ES-I3 (cell line): Measurements from ENCODE around the gene VPS25.
"Not testable (repeated sequence)": the region's sequence is repeated elsewhere in the genome, so short reads cannot be mapped to it uniquely, and the experiment has no call there.

Experiments
- H3K36me3 ChIP-seq: 2 replicates; pipeline ENCODE4 v1.6.1; 2013; ENCODE audit warnings: mild to moderate bottlenecking, low read length, control low read depth, moderate library complexity; ENCODE audit not compliant: insufficient read depth
- H3K4me1 ChIP-seq: 2 replicates; pipeline ENCODE4 v1.6.1; 2013; ENCODE audit warnings: mild to moderate bottlenecking, control low read depth, low read length; ENCODE audit not compliant: insufficient read depth
- H3K9ac ChIP-seq: 2 replicates; pipeline ENCODE4 v1.6.1; 2013; ENCODE audit warnings: low read depth, mild to moderate bottlenecking, low read length, moderate library complexity
- H3K9me3 ChIP-seq: 2 replicates; pipeline ENCODE4 v1.6.1; 2013; ENCODE audit warnings: mild to moderate bottlenecking, low read length, moderate library complexity; ENCODE audit not compliant: control insufficient read depth, insufficient read depth

VPS25 gene

GRCh38 chr17:42759982-42760651 is 13.1 kb upstream of the VPS25 start:
- Histone ChIP-seq H3K9me3 (no peaks in the 10 kb centered on the region), H3K4me1 (peaks cover 16% of the 10 kb centered on the region), H3K9ac (peak overlapping the region; percentile 81), H3K36me3 (no peaks in the 10 kb centered on the region)

GRCh38 chr17:42760652-42761581 is 12.3 kb upstream of the VPS25 start, which contains the start of gene RAMP2:
Gene RAMP2 (plus strand): TSS chr17:42761227. CDS start chr17:42761262, 35 bp downstream.
- Histone ChIP-seq H3K4me1 (peaks cover 16% of the 10 kb centered on the region), H3K36me3 (no peaks in the 10 kb centered on the region), H3K9ac (peak within 1 kb of the TSS; percentile 81)

DNA sequence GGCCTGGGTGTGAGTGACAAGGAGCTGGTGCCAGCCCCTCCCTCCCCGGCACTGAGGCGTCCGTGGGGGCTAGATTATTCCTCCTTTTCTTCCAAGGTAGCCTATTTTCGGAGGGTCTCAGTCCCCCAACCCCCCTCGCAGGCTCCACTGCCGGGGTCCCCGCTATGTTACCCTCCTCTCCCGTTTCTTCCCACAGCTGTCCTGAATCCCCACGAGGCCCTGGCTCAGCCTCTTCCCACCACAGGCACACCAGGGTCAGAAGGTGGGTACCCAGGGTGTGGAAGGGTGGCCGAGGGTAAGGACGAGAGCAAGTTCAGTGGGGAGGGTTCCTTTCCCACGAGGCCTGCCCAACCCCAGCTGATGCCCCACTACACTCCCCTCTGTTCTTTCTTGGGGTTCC is 11.6 kb upstream of the VPS25 start:
- H3K9ac ChIP-seq, result peak overlapping the region; percentile 81; the same call in 1 of the 2 replicates

More at GRCh38 chr17:42760652-42761581, 12.3 kb upstream of the VPS25 start, which contains the start of gene RAMP2:
- no peaks in the 10 kb centered on the region for H3K9me3 ChIP-seq

GRCh38 chr17:42766124-42766523 is 7.1 kb upstream of the VPS25 start:
- no peaks in the 10 kb centered on the region for H3K36me3 ChIP-seq
- H3K4me1 ChIP-seq, result peaks cover 16% of the 10 kb centered on the region
- H3K9me3 ChIP-seq, result no peaks in the 10 kb centered on the region
- no peak overlapping the region for H3K9ac ChIP-seq

More for the DNA sequence above, 11.6 kb upstream of the VPS25 start:
- Histone ChIP-seq H3K4me1 (peaks cover 16% of the 10 kb centered on the region), H3K9me3 (no peaks in the 10 kb centered on the region), H3K36me3 (no peaks in the 10 kb centered on the region)

- Histone ChIP-seq H3K9ac (no peak overlapping the region), H3K9me3 (no peaks in the 10 kb centered on the region), H3K36me3 (no peaks in the 10 kb centered on the region), H3K4me1 (peaks cover 8% of the 10 kb centered on the region)
Observed at GRCh38 chr17:42767512-42767911, 5.7 kb upstream of the VPS25 start.

DNA sequence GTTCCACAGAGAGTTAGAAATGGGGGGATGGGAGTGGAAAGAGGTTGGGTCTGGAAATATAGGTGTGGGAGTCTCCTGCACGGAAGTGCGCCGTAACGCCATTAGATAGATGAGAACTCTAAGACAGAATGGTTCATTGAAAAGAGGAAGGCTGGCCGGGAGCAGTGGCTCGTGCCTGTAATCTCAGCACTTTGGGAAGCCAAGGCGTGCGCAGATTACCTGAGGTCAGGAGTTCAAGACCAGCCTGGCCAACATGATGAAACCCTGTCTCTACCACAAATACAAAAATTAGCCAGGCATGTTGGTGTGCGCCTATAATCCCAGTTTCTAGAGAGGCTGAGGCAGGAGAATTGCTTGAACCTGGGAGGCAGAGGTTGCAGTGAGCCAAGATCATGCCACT is 5.2 kb upstream of the VPS25 start:
- H3K36me3 ChIP-seq, H3K9me3 ChIP-seq, H3K4me1 ChIP-seq, H3K9ac ChIP-seq: not testable (repeated sequence)

DNA sequence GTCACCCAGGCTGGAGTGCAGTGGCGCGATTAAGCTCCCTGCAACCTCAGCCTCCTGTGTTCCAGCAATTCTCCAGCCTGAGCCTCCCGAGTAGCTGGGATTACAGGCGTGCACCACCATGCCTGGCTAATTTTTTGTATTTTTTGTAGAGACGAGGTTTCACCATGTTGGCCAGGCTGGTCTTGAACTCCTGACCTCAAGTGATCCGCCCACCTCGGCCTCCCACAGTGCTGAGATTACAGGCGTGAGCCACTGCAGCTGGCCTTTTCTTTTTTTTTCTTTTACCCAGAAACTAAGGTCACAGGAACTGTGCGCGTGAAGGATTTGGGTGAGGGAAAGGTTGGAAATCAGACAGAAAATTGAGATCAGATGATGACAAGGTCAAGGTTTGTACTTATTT is 3.3 kb upstream of the VPS25 start:
- not testable (repeated sequence) for H3K9ac ChIP-seq, H3K4me1 ChIP-seq, H3K9me3 ChIP-seq, H3K36me3 ChIP-seq

- Histone ChIP-seq H3K9me3 (no peaks in the 10 kb centered on the region), H3K36me3 (peaks cover 25% of the 10 kb centered on the region), H3K9ac (peak overlapping the region; percentile 94), H3K4me1 (peaks cover 6% of the 10 kb centered on the region; the same call in 1 of the 2 replicates)
Observed at GRCh38 chr17:42772945-42773289, 332 bp upstream of the VPS25 start.

DNA sequence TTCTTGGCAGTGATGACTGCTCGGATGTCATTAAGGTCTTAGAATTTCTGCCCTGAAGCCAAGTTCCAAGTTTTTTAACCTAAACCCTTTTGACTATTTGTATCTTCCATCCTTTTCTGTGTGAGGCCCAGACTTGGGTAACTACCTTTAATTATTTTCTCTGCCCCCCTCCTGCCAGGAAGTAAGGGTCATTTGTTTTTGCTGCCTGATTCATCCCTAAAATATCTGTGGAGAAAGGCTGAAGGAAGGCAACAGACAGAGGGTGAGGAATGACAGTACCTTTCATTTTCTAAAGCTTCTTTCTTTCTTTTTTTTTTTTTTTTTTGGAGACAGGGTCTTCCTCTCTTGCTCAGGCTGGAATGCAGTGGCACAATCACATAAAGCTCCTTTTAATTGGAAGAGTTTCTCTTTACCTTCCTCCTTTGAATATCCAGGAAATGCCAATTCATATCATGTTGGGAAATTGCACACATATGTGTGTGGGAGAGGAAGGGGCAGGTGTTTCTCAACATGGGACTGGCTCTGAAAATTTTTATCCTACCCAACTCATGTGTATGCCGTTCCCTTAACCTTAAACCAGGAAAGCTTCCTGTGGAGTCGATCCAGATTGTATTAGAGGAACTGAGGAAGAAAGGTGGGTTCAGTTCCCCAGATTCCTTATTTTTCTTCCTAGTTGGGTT is 957 bp downstream of the VPS25 start:
- H3K9ac ChIP-seq, result peak overlapping the region; percentile 94; the same call in 1 of the 2 replicates
- H3K36me3 ChIP-seq, result peaks cover 25% of the 10 kb centered on the region
- H3K9me3 ChIP-seq, result no peaks in the 10 kb centered on the region
- peaks cover 6% of the 10 kb centered on the region; the same call in 1 of the 2 replicates for H3K4me1 ChIP-seq

DNA sequence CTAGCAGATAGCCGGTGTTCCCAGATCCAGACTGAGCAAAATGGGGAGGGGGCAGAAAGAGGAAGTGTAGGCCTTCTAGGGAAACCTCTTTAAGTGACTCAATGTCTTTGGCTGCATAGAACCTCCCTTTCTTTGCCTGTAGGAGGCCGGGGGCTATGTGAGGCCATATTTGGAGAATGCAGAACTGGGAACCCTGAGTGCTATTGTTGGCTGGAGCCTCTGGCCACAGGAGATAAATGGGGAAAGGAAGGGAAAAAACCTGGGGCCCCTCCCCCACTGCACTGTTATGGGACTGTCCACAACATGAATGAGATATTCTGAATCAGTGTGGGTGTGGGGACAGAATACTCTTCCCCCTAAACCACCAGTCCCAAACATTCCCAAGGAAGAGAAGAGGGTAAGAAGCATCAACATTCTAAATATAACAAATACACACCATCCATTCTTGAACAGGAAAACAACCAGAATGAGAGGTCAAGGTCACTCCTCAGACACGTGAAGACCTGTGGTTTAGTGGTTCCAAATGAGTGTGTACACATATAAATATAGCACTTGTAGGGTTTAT is 2.4 kb downstream of the VPS25 start:
- no peaks in the 10 kb centered on the region for H3K9me3 ChIP-seq
- H3K9ac ChIP-seq, result no peak overlapping the region
- H3K36me3 ChIP-seq, result peaks cover 25% of the 10 kb centered on the region
- H3K4me1 ChIP-seq, result peaks cover 6% of the 10 kb centered on the region; the same call in 1 of the 2 replicates

DNA sequence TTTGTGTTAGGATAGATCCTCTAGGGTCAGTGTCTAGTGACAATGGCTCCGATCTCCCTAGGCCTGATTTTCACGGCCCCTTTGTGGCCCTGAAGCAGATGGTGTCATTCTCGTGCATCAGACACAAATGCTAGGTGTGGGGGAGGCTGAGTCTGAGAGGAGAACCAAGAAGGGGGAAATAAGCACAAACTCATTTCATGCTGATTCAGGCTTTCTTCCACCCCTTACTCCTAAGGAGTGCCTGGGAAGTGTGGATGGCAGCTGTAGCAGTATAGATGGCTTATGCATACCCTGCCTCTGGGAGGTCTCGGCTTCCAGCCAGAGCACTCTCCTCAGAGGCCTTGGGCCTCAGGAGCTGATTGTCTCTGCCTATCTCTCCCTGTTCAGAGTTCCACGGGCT is 5.3 kb downstream of the VPS25 start:
- Histone ChIP-seq H3K4me1 (peaks cover 27% of the 10 kb centered on the region), H3K9me3 (no peaks in the 10 kb centered on the region), H3K9ac (no peak overlapping the region), H3K36me3 (peaks cover 25% of the 10 kb centered on the region)

GRCh38 chr17:42779304-42779935 is 6.2 kb downstream of the VPS25 start:
- Histone ChIP-seq H3K36me3 (peaks cover 23% of the 10 kb centered on the region), H3K9me3 (no peaks in the 10 kb centered on the region), H3K9ac (peak overlapping the region; percentile 66; the same call in 1 of the 2 replicates), H3K4me1 (peaks cover 31% of the 10 kb centered on the region)

DNA sequence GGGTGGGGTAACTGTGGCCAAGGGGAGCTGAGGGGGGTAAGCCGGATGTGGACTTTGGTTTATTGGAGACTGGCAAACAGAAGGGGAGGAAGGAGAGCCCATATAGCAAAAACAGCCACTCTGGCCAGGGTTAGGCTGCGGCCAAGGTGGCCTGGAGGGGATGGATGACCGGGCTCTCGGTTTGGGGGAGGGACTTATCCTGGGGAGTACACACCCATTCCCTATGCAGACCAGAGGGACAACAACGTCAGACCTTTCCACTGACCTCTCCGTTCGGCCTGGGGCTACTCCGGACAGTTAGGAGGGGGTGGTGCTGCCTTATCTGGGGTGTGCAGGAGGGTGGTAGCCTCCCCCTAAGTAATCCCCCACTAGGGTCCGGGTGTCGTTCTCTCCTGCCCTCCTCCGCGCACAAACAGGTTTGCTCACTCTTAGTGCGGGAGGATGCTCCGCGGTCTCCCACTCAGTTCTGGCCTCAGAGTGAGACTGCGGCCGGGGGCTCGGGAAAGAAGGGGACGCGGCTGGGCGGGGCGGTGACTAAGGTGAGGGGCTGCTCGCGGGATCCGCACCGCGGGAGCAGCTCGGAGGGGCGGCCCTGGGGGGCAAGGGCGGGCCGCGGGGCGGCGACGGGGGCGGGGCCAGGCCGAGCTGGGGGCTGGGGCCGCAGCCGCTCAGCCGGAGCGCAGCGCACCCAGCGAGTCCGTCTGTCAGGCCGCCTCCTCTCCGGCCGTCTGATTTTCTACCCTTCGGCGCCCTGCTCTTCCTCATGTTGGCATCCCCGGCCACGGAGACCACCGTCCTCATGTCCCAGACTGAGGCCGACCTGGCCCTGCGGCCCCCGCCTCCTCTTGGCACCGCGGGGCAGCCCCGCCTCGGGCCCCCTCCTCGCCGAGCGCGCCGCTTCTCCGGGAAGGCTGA is 6.9 kb downstream of the VPS25 start, which contains the start of gene WNK4:
Gene WNK4 (plus strand): TSS at position 675 of the 915 bp plus-strand sequence. CDS start 89 bp downstream, at position 764.
- Histone ChIP-seq H3K9me3 (no peaks in the 10 kb centered on the region), H3K36me3 (peaks cover 15% of the 10 kb centered on the region), H3K9ac (peak within 1 kb of the TSS; percentile 66), H3K4me1 (peaks cover 28% of the 10 kb centered on the region)
